GM12878 (cell line): ENCODE measurements around the gene LSMEM2. TPM values are rescaled to one million over a fixed set of nuclear protein-coding genes. Genes with fewer than 3 reads are reported as not detected.

Experiments
- ATAC-seq: fragments of 200-7000 bp; cut with Tn5 transposase; 3 replicates; pipeline ENCODE4 v1.9.1; 2020; ENCODE audit warnings: mild to moderate bottlenecking, moderate library complexity
- BruUV-seq: library from RNA; stranded (reverse); fragments of 400-500 nt; replicated peaks from 2 replicates; lab custom pipeline; 2021; lab: Mats Ljungman, UMichigan
- CTCF ChIA-PET: fragments of 300-600 bp; sonication (Branson Sonifier 250); formaldehyde crosslinking; extraction: SDS; loops from one replicate; lab custom pipeline; 2021; ENCODE audit warnings: inconsistent platforms; lab: Yijun Ruan, JAX
- POLR2A ChIA-PET: fragments of 350-600 bp; formaldehyde crosslinking; extraction: SDS; loops from one replicate; lab custom pipeline; 2021; ENCODE audit warnings: inconsistent platforms; lab: Charles Lee
- RAD21 ChIA-PET: fragments of 300-600 bp; sonication (Branson Sonifier 250); formaldehyde crosslinking; loops from one replicate; lab custom pipeline; 2023; ENCODE audit warnings: antibody characterized with exemption; ENCODE audit not compliant: unreplicated experiment; lab: Charles Lee
- SMC1A ChIA-PET: fragments of 300-600 bp; sonication (Branson Sonifier 250); formaldehyde crosslinking; loops from one replicate; lab custom pipeline; 2023; ENCODE audit not compliant: unreplicated experiment, uncharacterized antibody; lab: Charles Lee
- DNase-seq: peaks from one replicate; pipeline ENCODE4 v3.0.0-alpha.2; 2011; ENCODE audit warnings: low read depth, low spot score
- FAIRE-seq: peaks from 3 replicates; lab custom pipeline; 2011; peaks lifted over from hg19 to GRCh38; lab: Jason Lieb, UNC
- H2AFZ ChIP-seq: 2 replicates; pipeline ENCODE4 v1.6.0; 2011; ENCODE audit warnings: low read depth, low read length, control low read depth; ENCODE audit not compliant: control insufficient read depth
- H3K27ac ChIP-seq: 2 replicates; pipeline ENCODE4 v1.5.1; 2011; ENCODE audit warnings: control low read depth; ENCODE audit not compliant: control insufficient read depth, insufficient read depth
- H3K27me3 ChIP-seq, 2 experiments: replicated peaks in 1 of 2; 2 replicates each; pipeline versions ENCODE4 v1.6.0 to v1.6.1; 2011; ENCODE audit warnings: low read length in 1 of 2; ENCODE audit not compliant: control insufficient read depth in 2 of 2, insufficient read depth in 2 of 2
- H3K36me3 ChIP-seq, 2 experiments: 2 replicates each; pipeline ENCODE4 v1.5.1; 2011; ENCODE audit warnings: low read length in 1 of 2; ENCODE audit not compliant: control insufficient read depth in 2 of 2, insufficient read depth in 2 of 2
- H3K4me1 ChIP-seq: 2 replicates; pipeline ENCODE4 v1.6.1; 2011; ENCODE audit warnings: mild to moderate bottlenecking, low read length, moderate library complexity, mixed read lengths; ENCODE audit not compliant: control insufficient read depth, insufficient read depth
- H3K4me2 ChIP-seq: 2 replicates; pipeline ENCODE4 v1.6.0; 2011; ENCODE audit warnings: control low read depth; ENCODE audit not compliant: control insufficient read depth, insufficient read depth
- H3K4me3 ChIP-seq: fragments of 200-600 bp; sonication (generic); 2 replicates; pipeline ENCODE4 v1.5.1; 2016
- H3K79me2 ChIP-seq: 2 replicates; pipeline ENCODE4 v1.6.0; 2011; ENCODE audit warnings: low read length; ENCODE audit not compliant: control insufficient read depth, insufficient read depth
- H3K9ac ChIP-seq: 2 replicates; pipeline ENCODE4 v1.8.0; 2011; ENCODE audit warnings: low read length, control low read depth, mixed read lengths; ENCODE audit not compliant: control insufficient read depth, insufficient read depth
- H3K9me3 ChIP-seq: replicated peaks from 3 replicates; pipeline ENCODE4 v1.5.1; 2011; ENCODE audit warnings: mild to moderate bottlenecking, low read length; ENCODE audit not compliant: control insufficient read depth, insufficient read depth
- H4K20me1 ChIP-seq: 2 replicates; pipeline ENCODE4 v1.6.0; 2011; ENCODE audit not compliant: control insufficient read depth, insufficient read depth
- ATF3 ChIP-seq: IDR thresholded peaks from 2 replicates; pipeline ENCODE4 v1.6.1; 2011; ENCODE audit warnings: low read depth, mild to moderate bottlenecking, low read length, moderate library complexity, borderline replicate concordance; ENCODE audit errors: extremely low read depth
- DPF2 ChIP-seq: fragments of 450-650 bp; IDR thresholded peaks from 2 replicates; pipeline ENCODE4 v1.6.1; 2017; ENCODE audit warnings: mild to moderate bottlenecking
- ESRRA ChIP-seq: IDR thresholded peaks from 2 replicates; pipeline ENCODE4 v1.6.1; 2012; ENCODE audit warnings: mild to moderate bottlenecking, low read length, improper control_type of control experiment
- JUNB ChIP-seq: IDR thresholded peaks from 2 replicates; pipeline ENCODE4 v1.6.1; 2016; ENCODE audit warnings: antibody characterized with exemption, mild to moderate bottlenecking
- KDM1A ChIP-seq: fragments of 200-600 bp; sonication (generic); IDR thresholded peaks from 2 replicates; pipeline ENCODE4 v1.6.1; 2016; ENCODE audit warnings: borderline replicate concordance
- NBN ChIP-seq: fragments of 450-650 bp; IDR thresholded peaks from 2 replicates; pipeline ENCODE4 v1.6.1; 2016
- NR2C2 ChIP-seq: IDR thresholded peaks from 2 replicates; pipeline ENCODE4 v1.6.1; 2011; ENCODE audit warnings: borderline replicate concordance, low read depth; ENCODE audit not compliant: control insufficient read depth, insufficient read length
- POLR2A ChIP-seq: IDR thresholded peaks from 2 replicates; pipeline ENCODE4 v1.6.1; 2011; ENCODE audit warnings: low read depth, mild to moderate bottlenecking, low read length
- SIX5 ChIP-seq: IDR thresholded peaks from 2 replicates; pipeline ENCODE4 v1.6.1; 2011; ENCODE audit warnings: mild to moderate bottlenecking, low read depth, low read length, moderate library complexity; ENCODE audit not compliant: severe bottlenecking
- SMC3 ChIP-seq: IDR thresholded peaks from 2 replicates; pipeline ENCODE4 v1.6.1; 2011; ENCODE audit warnings: low read length, improper control_type of control experiment, borderline replicate concordance
- ZSCAN29 ChIP-seq: fragments of 450-650 bp; IDR thresholded peaks from 2 replicates; pipeline ENCODE4 v1.6.1; 2017; ENCODE audit warnings: mild to moderate bottlenecking, moderate library complexity
- WGBS: methylation state at CpG from one replicate; pipeline ENCODE4 v1.1.6; 2016; ENCODE audit warnings: low lambda C conversion rate; ENCODE audit not compliant: insufficient replicate concordance, insufficient coverage; ENCODE audit errors: missing lambda C conversion rate; 5-methylcytosine and 5-hydroxymethylcytosine counted together
- in situ Hi-C: fragments of 300-500 bp; cut with MboI; formaldehyde crosslinking; loops from 9 replicates; pipeline ENCODE4 v1.14.3; 2018; ENCODE audit warnings: mixed read lengths
- intact Hi-C: fragments of 100-400 bp; cut with micrococcal nuclease; formaldehyde crosslinking; loops from one replicate; pipeline ENCODE4 v1.14.2; 2022; ENCODE audit not compliant: unreplicated experiment
- polyA plus RNA-seq, 11 experiments: library from polyadenylated mRNA; depleted of rRNA in 4 of 11; unstranded in 6 of 11; stranded (reverse) in 5 of 11; fragments of >200 nt; fragmentation: Nextera tagmentation in 4 of 11; fragmentation: Illumina TruSeq in 1 of 11; extraction: Ambion mirVana in 4 of 11; extraction: Trizol in 1 of 11; gene quantifications; 1 replicate in 1 of 11; 2 replicates in 10 of 11; pipeline versions ENCODE4 v1.2.1 to v1.2.3, GENCODE V29; 2011 to 2016; ENCODE audit warnings: inconsistent platforms in 2 of 11, missing spikeins in 2 of 11, low read depth in 1 of 11
- total RNA-seq, 4 experiments: library from RNA; depleted of rRNA in 3 of 4; stranded (reverse); fragments of >200 nt in 3 of 4; fragmentation: Illumina TruSeq in 1 of 4; extraction: Trizol in 1 of 4; gene quantifications; 2 replicates each; pipeline versions ENCODE4 v1.2.1 to v1.2.3, GENCODE V29; 2013 to 2021
- TF ChIP-seq, protein P1 (sequence below): IDR thresholded peaks from 2 replicates; pipeline ENCODE4 v1.6.1; 2011; ENCODE audit warnings: borderline replicate concordance, low read depth, mild to moderate bottlenecking, moderate library complexity, low read length; ENCODE audit not compliant: insufficient read depth, poor library complexity, severe bottlenecking

LSMEM2 gene
- total and polyA plus RNA-seq, 10 of the 15 experiments (the other 5 are each of a cell fraction or from before 2014, with no cell fraction given) = 0.17 TPM; not detected in 9

DNA sequence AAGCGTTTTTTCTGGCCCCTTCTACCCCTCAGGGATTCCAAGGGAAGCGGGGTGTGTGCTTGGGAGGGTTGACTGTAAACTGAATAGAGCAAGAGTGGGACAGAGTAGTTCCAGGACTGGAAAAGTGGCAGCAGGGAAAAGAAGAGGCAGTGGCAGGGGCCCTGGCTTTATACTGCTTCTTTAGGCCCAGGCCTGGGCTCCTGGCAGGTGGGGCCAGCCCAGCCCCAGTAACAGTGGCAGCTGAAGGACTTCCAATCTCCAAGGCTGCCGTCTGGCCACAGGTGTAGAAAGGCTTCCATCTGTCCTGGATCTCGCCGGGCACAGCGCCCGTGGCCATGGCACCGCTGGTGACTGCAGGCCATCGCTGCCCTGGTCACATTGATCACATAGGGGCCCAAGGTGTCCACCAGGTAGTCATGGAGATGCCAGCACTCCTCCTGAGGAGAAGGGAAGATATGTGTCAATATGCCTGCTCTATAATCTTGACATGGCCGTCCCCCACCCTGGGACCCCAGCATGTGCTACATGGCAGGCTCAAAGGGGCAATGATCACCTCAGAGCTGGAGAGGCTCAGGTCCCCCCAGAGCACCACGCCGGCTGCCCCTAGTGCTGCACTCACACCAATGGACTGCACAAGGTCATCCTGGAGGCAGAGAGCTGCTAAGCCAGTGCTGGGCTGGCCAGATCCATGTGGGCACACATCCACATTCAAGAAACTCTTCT lies 14.4 kb downstream of the LSMEM2 start:
- peak overlapping the region; percentile 78 for H2AFZ ChIP-seq
- H3K9me3 ChIP-seq = no peaks in the 10 kb centered on the region
- ChIA-PET SMC1A (no interaction called here), RAD21 (interaction anchor here (0.6 kb wide), 1 partner anchor 57 kb away, joined by 3 read pairs; the partner anchor contains the start of gene GNAI2), POLR2A (interaction anchor here (0.6 to 2.1 kb wide), 4 partner anchors 26 to 59 kb away, joined by 3 to 11 read pairs (median 4); partner anchors contain the start of genes CYB561D2 and NPRL2), CTCF (interaction anchor here (0.8 to 2.5 kb wide), 5 partner anchors 31 to 953 kb away, joined by 3 to 8 read pairs (median 6); no protein-coding TSS in a partner anchor)
- DNase-seq (no peak), FAIRE-seq (no peak), ATAC-seq (no peak)
- no peaks in the 10 kb centered on the region for H3K27me3 ChIP-seq
- WGBS = 79% methylated on average over 12 of the region's 12 CpGs
- peaks cover 21% of the 10 kb centered on the region for H3K79me2 ChIP-seq
- in situ Hi-C loops = no loop called here
- peak overlapping the region; percentile 66 for H3K27ac ChIP-seq
- peak overlapping the region; percentile 62 for H3K4me3 ChIP-seq
- H3K4me1 ChIP-seq = peaks cover 6% of the 10 kb centered on the region
- TF ChIP-seq KDM1A (no peak), ATF3 (no peak), ZSCAN29 (no peak), POLR2A (no peak), DPF2 (no peak), NBN (no peak), ESRRA (no peak), NR2C2 (no peak), JUNB (no peak), SIX5 (no peak), SMC3 (no peak)
- TF ChIP-seq, protein P1, sequence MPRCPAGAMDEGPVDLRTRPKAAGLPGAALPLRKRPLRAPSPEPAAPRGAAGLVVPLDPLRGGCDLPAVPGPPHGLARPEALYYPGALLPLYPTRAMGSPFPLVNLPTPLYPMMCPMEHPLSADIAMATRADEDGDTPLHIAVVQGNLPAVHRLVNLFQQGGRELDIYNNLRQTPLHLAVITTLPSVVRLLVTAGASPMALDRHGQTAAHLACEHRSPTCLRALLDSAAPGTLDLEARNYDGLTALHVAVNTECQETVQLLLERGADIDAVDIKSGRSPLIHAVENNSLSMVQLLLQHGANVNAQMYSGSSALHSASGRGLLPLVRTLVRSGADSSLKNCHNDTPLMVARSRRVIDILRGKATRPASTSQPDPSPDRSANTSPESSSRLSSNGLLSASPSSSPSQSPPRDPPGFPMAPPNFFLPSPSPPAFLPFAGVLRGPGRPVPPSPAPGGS = no peak
- H3K4me2 ChIP-seq = peak overlapping the region; percentile 89
- peaks cover 0 to 20% of the 10 kb centered on the region in 2 experiments; a peak in 3 of 4 replicates for H3K36me3 ChIP-seq
- H4K20me1 ChIP-seq = no peaks in the 10 kb centered on the region
- intact Hi-C loops = no loop called here
- H3K9ac ChIP-seq = peak overlapping the region; percentile 64
- BruUV-seq = no TSS peak
